ENCODE measurements around the gene KRT17.

- TF ChIP-seq CTCF (IDR thresholded peaks at IDR 0.05) (no peak), POLR2A (IDR thresholded peaks at IDR 0.05) (no peak)
Observed at GRCh38 chr17:41654678-41655607, 30.6 kb upstream of the KRT17 start.
